HK-2 (cell line): ENCODE results near the gene PLA2G4A.

Source experiments
- DNase-seq: peaks from one replicate; pipeline ENCODE4 v3.0.0-alpha.2; 2018; ENCODE audit not compliant: unreplicated experiment

Gene PLA2G4A

GRCh38 chr1:186834399-186834958 lies 5.7 kb downstream of the PLA2G4A start:
- no peak for DNase-seq

GRCh38 chr1:186835448-186835847 lies 6.7 kb downstream of the PLA2G4A start:
- DNase-seq, result no peak

GRCh38 chr1:186837806-186838205 lies 9.1 kb downstream of the PLA2G4A start:
- no peak for DNase-seq

- DNase-seq, result no peak
Measured at GRCh38 chr1:186838380-186839040, 9.8 kb downstream of the PLA2G4A start.

- DNase-seq, result no peak
Measured at GRCh38 chr1:186839041-186839400, 10.3 kb downstream of the PLA2G4A start.

- DNase-seq, result no peak
Measured at GRCh38 chr1:186841599-186841998, 12.8 kb downstream of the PLA2G4A start.

GRCh38 chr1:186842547-186842946 lies 13.8 kb downstream of the PLA2G4A start:
- DNase-seq, result no peak

- DNase-seq, result no peak
Measured at GRCh38 chr1:186843226-186843625, 14.5 kb downstream of the PLA2G4A start.

GRCh38 chr1:186843931-186844330 lies 15.2 kb downstream of the PLA2G4A start:
- DNase-seq, result no peak

- DNase-seq, result no peak
Measured at GRCh38 chr1:186845576-186846210, 16.9 kb downstream of the PLA2G4A start.

GRCh38 chr1:186848509-186849130 lies 19.9 kb downstream of the PLA2G4A start:
- no peak for DNase-seq

- no peak for DNase-seq
Measured at GRCh38 chr1:186849271-186849671, 20.5 kb downstream of the PLA2G4A start.

- DNase-seq, result no peak
Measured at GRCh38 chr1:186849826-186850225, 21.1 kb downstream of the PLA2G4A start.

GRCh38 chr1:186854102-186854501 lies 25.4 kb downstream of the PLA2G4A start:
- no peak for DNase-seq

GRCh38 chr1:186858923-186859322 lies 30.2 kb downstream of the PLA2G4A start:
- no peak for DNase-seq

GRCh38 chr1:186859995-186860394 lies 31.2 kb downstream of the PLA2G4A start:
- no peak for DNase-seq

GRCh38 chr1:186864296-186864695 lies 35.5 kb downstream of the PLA2G4A start:
- DNase-seq, result no peak

- no peak for DNase-seq
Measured at GRCh38 chr1:186865253-186865652, 36.5 kb downstream of the PLA2G4A start.

- no peak for DNase-seq
Measured at GRCh38 chr1:186865857-186866256, 37.1 kb downstream of the PLA2G4A start.

- DNase-seq, result no peak
Measured at GRCh38 chr1:186869526-186870228, 40.9 kb downstream of the PLA2G4A start.

GRCh38 chr1:186871784-186872183 lies 43.0 kb downstream of the PLA2G4A start:
- no peak for DNase-seq

- DNase-seq, result no peak
Measured at GRCh38 chr1:186872291-186872690, 43.5 kb downstream of the PLA2G4A start.
